A549 (cell line): ENCODE results near the gene KCNH8. TPM values are rescaled to one million over a fixed set of nuclear protein-coding genes. Genes with fewer than 3 reads are reported as not detected.

ENCODE experiments used
- ATAC-seq, 2 experiments: fragments of 200-7000 bp in 1 of 2; fragments of >200 bp in 1 of 2; cut with Nextera tagmentation in 1 of 2; cut with Tn5 transposase in 1 of 2; 3 replicates each; pipeline versions ENCODE4 v1.8.0 to v1.9.1; 2018 to 2020; ENCODE audit warnings: mild to moderate bottlenecking in 1 of 2, moderate library complexity in 1 of 2
- CTCF ChIA-PET: fragments of 300-600 bp; sonication (Branson Sonifier 250); formaldehyde crosslinking; extraction: SDS; loops from one replicate; lab custom pipeline; 2021; ENCODE audit warnings: antibody characterized with exemption, inconsistent platforms; lab: Yijun Ruan, JAX
- POLR2A ChIA-PET: fragments of 350-600 bp; formaldehyde crosslinking; extraction: SDS; loops from one replicate; lab custom pipeline; 2021; ENCODE audit warnings: antibody characterized with exemption, inconsistent platforms; lab: Yijun Ruan, JAX
- DNase-seq, 2 experiments: peaks; one replicate each; pipeline versions ENCODE4 v3.0.0 to v3.0.0-alpha.2; 2011 to 2016; ENCODE audit warnings: low read depth in 1 of 2, low spot score in 1 of 2
- FAIRE-seq: peaks from 2 replicates; lab custom pipeline; 2011; peaks lifted over from hg19 to GRCh38; lab: Jason Lieb, UNC
- H3K27ac ChIP-seq, 2 experiments: fragments of >200 bp; sonication (Bioruptor Twin); formaldehyde crosslinking; 3 replicates each; pipeline ENCODE4 v1.5.1; 2016 to 2017
- H3K4me1 ChIP-seq: fragments of >200 bp; sonication (Bioruptor Twin); formaldehyde crosslinking; 3 replicates; pipeline ENCODE4 v1.6.1; 2016
- H3K4me2 ChIP-seq: fragments of >200 bp; sonication (Bioruptor Twin); formaldehyde crosslinking; 3 replicates; pipeline ENCODE4 v1.6.1; 2016
- H3K4me3 ChIP-seq: fragments of >200 bp; sonication (Bioruptor Twin); formaldehyde crosslinking; 3 replicates; pipeline ENCODE4 v1.5.1; 2016
- H3K9me3 ChIP-seq: fragments of >200 bp; sonication (Bioruptor Twin); formaldehyde crosslinking; 3 replicates; pipeline ENCODE4 v1.6.1; 2016
- BHLHE40 ChIP-seq: IDR thresholded peaks from 2 replicates; pipeline ENCODE4 v1.6.1; 2012; ENCODE audit warnings: low read depth, low read length, inconsistent platforms
- CBX2 ChIP-seq: fragments of 200-600 bp; sonication (generic); IDR thresholded peaks from 2 replicates; pipeline ENCODE4 v1.6.1; 2016; ENCODE audit warnings: low read depth, mild to moderate bottlenecking, borderline replicate concordance
- CEBPB ChIP-seq, 2 experiments: fragments of >200 bp in 1 of 2; sonication (Bioruptor Twin) in 1 of 2; formaldehyde crosslinking in 1 of 2; IDR thresholded peaks; 2 replicates each; pipeline ENCODE4 v1.6.1; 2012 to 2016
- CHD4 ChIP-seq: fragments of 200-600 bp; sonication (generic); IDR thresholded peaks from 2 replicates; pipeline ENCODE4 v1.6.1; 2016; ENCODE audit warnings: antibody characterized with exemption, mild to moderate bottlenecking, borderline replicate concordance
- ESRRA ChIP-seq: fragments of 150-350 bp; IDR thresholded peaks from 2 replicates; pipeline ENCODE4 v1.6.1; 2014; ENCODE audit warnings: mild to moderate bottlenecking, low read length, borderline replicate concordance
- FOSB ChIP-seq: fragments of 250-450 bp; sonication (Bioruptor Pico); IDR thresholded peaks from 2 replicates; pipeline ENCODE4 v1.5.0; 2020; ENCODE audit warnings: mild to moderate bottlenecking, moderate library complexity
- HEYL ChIP-seq: fragments of 250-450 bp; sonication (Bioruptor Pico); IDR thresholded peaks from 2 replicates; pipeline ENCODE4 v1.8.0; 2021; ENCODE audit warnings: mild to moderate bottlenecking, moderate library complexity
- JUN ChIP-seq, 2 experiments: fragments of >200 bp; sonication (Bioruptor Twin); formaldehyde crosslinking; IDR thresholded peaks; 2 replicates in 1 of 2; 3 replicates in 1 of 2; pipeline ENCODE4 v1.6.1; 2016 to 2017
- KDM1A ChIP-seq: fragments of 200-600 bp; sonication (generic); IDR thresholded peaks from 2 replicates; pipeline ENCODE4 v1.6.1; 2016; ENCODE audit warnings: low read depth, mild to moderate bottlenecking
- KDM5A ChIP-seq: fragments of 200-600 bp; sonication (generic); IDR thresholded peaks from 2 replicates; pipeline ENCODE4 v1.6.1; 2016; ENCODE audit warnings: antibody characterized with exemption, mild to moderate bottlenecking
- MAZ ChIP-seq: fragments of 150-350 bp; IDR thresholded peaks from 2 replicates; pipeline ENCODE4 v1.6.1; 2014; ENCODE audit warnings: antibody characterized with exemption, low read depth, low read length, borderline replicate concordance
- NR3C1 ChIP-seq: fragments of >200 bp; sonication (Bioruptor Twin); formaldehyde crosslinking; IDR thresholded peaks from 3 replicates; pipeline ENCODE4 v1.6.1; 2017
- POLR2A ChIP-seq: IDR thresholded peaks from 2 replicates; pipeline ENCODE4 v1.6.1; 2012; ENCODE audit warnings: mild to moderate bottlenecking, low read length
- POLR2AphosphoS2 ChIP-seq: conservative IDR thresholded peaks from 2 replicates; pipeline ENCODE4 v1.6.1; 2012; ENCODE audit warnings: low read length, improper control_type of control experiment, inconsistent platforms
- RCOR1 ChIP-seq: fragments of 150-350 bp; IDR thresholded peaks from 2 replicates; pipeline ENCODE4 v1.6.1; 2014; ENCODE audit warnings: antibody characterized with exemption, low read length, low read depth
- RFX5 ChIP-seq: fragments of 450-650 bp; IDR thresholded peaks from 2 replicates; pipeline ENCODE4 v1.7.1; 2014; ENCODE audit warnings: antibody characterized with exemption, mild to moderate bottlenecking, moderate library complexity
- TFCP2L1 ChIP-seq: fragments of 250-450 bp; sonication (Bioruptor Pico); IDR thresholded peaks from 2 replicates; pipeline ENCODE4 v1.5.0; 2021; ENCODE audit warnings: mild to moderate bottlenecking
- ZFP36 ChIP-seq: fragments of 450-650 bp; IDR thresholded peaks from 2 replicates; pipeline ENCODE4 v1.6.1; 2014; ENCODE audit warnings: borderline replicate concordance; ENCODE audit not compliant: partially characterized antibody
- ZSCAN20 ChIP-seq: fragments of 250-450 bp; sonication (Bioruptor Pico); IDR thresholded peaks from 2 replicates; pipeline ENCODE4 v1.8.0; 2022; ENCODE audit warnings: mild to moderate bottlenecking, moderate library complexity
- WGBS: methylation state at CpG from one replicate; pipeline ENCODE4 v1.1.6; 2017; ENCODE audit errors: missing lambda C conversion rate; 5-methylcytosine and 5-hydroxymethylcytosine counted together
- polyA plus RNA-seq, 4 experiments: library from polyadenylated mRNA; depleted of rRNA in 3 of 4; stranded (reverse); fragments of >200 nt; fragmentation: RNase III in 1 of 4; extraction: RNeasy Plus Mini Kit Qiagen cat#74134 plus additional on column Dnase treatment in 1 of 4; gene quantifications; 2 replicates in 3 of 4; 3 replicates in 1 of 4; pipeline ENCODE4 v1.2.3, GENCODE V29; 2011 to 2017
- TF ChIP-seq, protein P1 (sequence below): IDR thresholded peaks from 2 replicates; pipeline ENCODE4 v1.6.1; 2012; ENCODE audit warnings: low read depth, borderline replicate concordance
- TF ChIP-seq, protein P2 (sequence below): fragments of 200-600 bp; sonication (generic); IDR thresholded peaks from 2 replicates; pipeline ENCODE4 v1.6.1; 2016; ENCODE audit warnings: antibody characterized with exemption, mild to moderate bottlenecking, moderate library complexity
- TF ChIP-seq, protein P3 (sequence below): fragments of 450-650 bp; IDR thresholded peaks from 2 replicates; pipeline ENCODE4 v1.6.1; 2014; ENCODE audit warnings: antibody characterized with exemption
- TF ChIP-seq, protein P4 (sequence below): fragments of 250-450 bp; sonication (Bioruptor Pico); IDR thresholded peaks from 2 replicates; pipeline ENCODE4 v1.5.0; 2020; ENCODE audit warnings: low read depth, mild to moderate bottlenecking, moderate library complexity

KCNH8 gene
- polyA plus RNA-seq, 2 of the 4 experiments (the other 2 are of a cell fraction) = 0.03 TPM; not detected in 1

DNA sequence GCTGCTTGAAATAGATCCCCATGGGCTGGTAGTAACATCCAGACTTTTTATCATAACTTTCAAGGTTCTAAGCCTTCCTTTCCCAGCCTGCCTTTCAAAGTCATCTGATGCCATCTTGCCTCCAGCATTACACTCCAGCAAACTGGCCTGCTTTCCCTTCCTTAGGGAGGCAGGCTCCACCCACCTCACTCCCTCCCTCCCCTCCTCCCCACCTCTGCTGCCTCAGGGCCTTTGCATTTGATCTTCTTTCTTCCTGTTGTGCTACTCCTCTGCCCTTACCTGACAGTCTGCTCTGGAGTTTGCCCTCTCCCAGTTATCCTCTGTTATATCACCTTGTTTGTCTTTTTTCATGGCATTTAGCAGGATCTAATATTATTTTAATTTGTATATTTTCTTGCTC lies 319.5 kb downstream of the KCNH8 start:
- no peak overlapping the region for H3K27ac ChIP-seq
- H3K9me3 ChIP-seq = no peaks in the 10 kb centered on the region
- DNase-seq (no peak), FAIRE-seq (no peak), ATAC-seq (no peak)
- ChIA-PET CTCF (no interaction called here), POLR2A (no interaction called here)
- no peak overlapping the region for H3K4me2 ChIP-seq
- H3K4me1 ChIP-seq = no peaks in the 10 kb centered on the region
- TF ChIP-seq, protein P1, sequence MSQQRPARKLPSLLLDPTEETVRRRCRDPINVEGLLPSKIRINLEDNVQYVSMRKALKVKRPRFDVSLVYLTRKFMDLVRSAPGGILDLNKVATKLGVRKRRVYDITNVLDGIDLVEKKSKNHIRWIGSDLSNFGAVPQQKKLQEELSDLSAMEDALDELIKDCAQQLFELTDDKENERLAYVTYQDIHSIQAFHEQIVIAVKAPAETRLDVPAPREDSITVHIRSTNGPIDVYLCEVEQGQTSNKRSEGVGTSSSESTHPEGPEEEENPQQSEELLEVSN = no peak
- no peak for TF ChIP-seq POLR2A
- TF ChIP-seq RCOR1 = no peak
- TF ChIP-seq, protein P2, sequence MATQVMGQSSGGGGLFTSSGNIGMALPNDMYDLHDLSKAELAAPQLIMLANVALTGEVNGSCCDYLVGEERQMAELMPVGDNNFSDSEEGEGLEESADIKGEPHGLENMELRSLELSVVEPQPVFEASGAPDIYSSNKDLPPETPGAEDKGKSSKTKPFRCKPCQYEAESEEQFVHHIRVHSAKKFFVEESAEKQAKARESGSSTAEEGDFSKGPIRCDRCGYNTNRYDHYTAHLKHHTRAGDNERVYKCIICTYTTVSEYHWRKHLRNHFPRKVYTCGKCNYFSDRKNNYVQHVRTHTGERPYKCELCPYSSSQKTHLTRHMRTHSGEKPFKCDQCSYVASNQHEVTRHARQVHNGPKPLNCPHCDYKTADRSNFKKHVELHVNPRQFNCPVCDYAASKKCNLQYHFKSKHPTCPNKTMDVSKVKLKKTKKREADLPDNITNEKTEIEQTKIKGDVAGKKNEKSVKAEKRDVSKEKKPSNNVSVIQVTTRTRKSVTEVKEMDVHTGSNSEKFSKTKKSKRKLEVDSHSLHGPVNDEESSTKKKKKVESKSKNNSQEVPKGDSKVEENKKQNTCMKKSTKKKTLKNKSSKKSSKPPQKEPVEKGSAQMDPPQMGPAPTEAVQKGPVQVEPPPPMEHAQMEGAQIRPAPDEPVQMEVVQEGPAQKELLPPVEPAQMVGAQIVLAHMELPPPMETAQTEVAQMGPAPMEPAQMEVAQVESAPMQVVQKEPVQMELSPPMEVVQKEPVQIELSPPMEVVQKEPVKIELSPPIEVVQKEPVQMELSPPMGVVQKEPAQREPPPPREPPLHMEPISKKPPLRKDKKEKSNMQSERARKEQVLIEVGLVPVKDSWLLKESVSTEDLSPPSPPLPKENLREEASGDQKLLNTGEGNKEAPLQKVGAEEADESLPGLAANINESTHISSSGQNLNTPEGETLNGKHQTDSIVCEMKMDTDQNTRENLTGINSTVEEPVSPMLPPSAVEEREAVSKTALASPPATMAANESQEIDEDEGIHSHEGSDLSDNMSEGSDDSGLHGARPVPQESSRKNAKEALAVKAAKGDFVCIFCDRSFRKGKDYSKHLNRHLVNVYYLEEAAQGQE = no peak
- no peak for TF ChIP-seq TFCP2L1 (CRISPR knock-in tag)
- TF ChIP-seq, protein P3, sequence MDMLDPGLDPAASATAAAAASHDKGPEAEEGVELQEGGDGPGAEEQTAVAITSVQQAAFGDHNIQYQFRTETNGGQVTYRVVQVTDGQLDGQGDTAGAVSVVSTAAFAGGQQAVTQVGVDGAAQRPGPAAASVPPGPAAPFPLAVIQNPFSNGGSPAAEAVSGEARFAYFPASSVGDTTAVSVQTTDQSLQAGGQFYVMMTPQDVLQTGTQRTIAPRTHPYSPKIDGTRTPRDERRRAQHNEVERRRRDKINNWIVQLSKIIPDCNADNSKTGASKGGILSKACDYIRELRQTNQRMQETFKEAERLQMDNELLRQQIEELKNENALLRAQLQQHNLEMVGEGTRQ = no peak
- TF ChIP-seq KDM5A = no peak
- no peak for TF ChIP-seq BHLHE40
- no peak overlapping the region for H3K4me3 ChIP-seq

DNA sequence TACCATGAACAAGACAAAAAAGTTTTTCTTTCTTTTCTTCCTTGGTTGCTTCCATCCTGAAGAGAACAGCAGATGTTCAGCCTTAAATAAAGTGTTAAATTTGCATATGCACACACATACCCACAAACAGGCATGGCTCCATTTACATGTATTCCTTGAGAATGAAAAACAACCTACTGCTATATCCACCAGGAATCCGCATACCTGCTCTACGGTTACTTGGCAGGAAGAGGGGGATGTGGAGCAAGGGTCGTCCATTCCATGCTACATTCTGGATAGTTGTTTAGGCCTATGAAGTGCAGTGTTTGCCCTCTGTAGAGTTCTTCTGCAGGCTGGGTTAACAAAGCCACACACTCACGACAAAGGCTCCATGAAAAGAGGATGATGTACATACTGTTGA lies 322.8 kb downstream of the KCNH8 start:
- Histone ChIP-seq H3K27ac (no peak overlapping the region), H3K4me2 (no peak overlapping the region), H3K9me3 (no peaks in the 10 kb centered on the region), H3K4me3 (no peak overlapping the region), H3K4me1 (no peaks in the 10 kb centered on the region)
- ChIA-PET POLR2A (no interaction called here), CTCF (no interaction called here)
- 9% methylated on average over 4 of the region's 4 CpGs for WGBS
- ATAC-seq (no peak), DNase-seq (no peak), FAIRE-seq (no peak)
- TF ChIP-seq, protein P4, sequence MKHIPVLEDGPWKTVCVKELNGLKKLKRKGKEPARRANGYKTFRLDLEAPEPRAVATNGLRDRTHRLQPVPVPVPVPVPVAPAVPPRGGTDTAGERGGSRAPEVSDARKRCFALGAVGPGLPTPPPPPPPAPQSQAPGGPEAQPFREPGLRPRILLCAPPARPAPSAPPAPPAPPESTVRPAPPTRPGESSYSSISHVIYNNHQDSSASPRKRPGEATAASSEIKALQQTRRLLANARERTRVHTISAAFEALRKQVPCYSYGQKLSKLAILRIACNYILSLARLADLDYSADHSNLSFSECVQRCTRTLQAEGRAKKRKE (CRISPR knock-in tag) = no peak
- TF ChIP-seq KDM5A (no peak), RFX5 (no peak), HEYL (CRISPR knock-in tag) (no peak), NR3C1 (no peak), KDM1A (no peak), CHD4 (no peak), ZFP36 (no peak), ESRRA (no peak), CBX2 (no peak), FOSB (CRISPR knock-in tag) (no peak), POLR2AphosphoS2 (no peak), JUN (IDR thresholded peaks at IDR 0.05) (no peak), RCOR1 (no peak), ZSCAN20 (CRISPR knock-in tag) (no peak), CEBPB (IDR thresholded peaks at IDR 0.05) (no peak), MAZ (no peak)
- TF ChIP-seq, protein P3 = no peak
